HG02623 (cell line): ENCODE measurements around the gene AOC3.
A peak's percentile ranks its signal among the peaks of the same experiment; 100 is the strongest.

Source experiments
- ATAC-seq: cut with Tn5 transposase; IDR thresholded peaks from one replicate; pipeline ENCODE4 v1.9.1; 2021; ENCODE audit warnings: moderate library complexity; ENCODE audit not compliant: unreplicated experiment

The AOC3 gene, protein sequence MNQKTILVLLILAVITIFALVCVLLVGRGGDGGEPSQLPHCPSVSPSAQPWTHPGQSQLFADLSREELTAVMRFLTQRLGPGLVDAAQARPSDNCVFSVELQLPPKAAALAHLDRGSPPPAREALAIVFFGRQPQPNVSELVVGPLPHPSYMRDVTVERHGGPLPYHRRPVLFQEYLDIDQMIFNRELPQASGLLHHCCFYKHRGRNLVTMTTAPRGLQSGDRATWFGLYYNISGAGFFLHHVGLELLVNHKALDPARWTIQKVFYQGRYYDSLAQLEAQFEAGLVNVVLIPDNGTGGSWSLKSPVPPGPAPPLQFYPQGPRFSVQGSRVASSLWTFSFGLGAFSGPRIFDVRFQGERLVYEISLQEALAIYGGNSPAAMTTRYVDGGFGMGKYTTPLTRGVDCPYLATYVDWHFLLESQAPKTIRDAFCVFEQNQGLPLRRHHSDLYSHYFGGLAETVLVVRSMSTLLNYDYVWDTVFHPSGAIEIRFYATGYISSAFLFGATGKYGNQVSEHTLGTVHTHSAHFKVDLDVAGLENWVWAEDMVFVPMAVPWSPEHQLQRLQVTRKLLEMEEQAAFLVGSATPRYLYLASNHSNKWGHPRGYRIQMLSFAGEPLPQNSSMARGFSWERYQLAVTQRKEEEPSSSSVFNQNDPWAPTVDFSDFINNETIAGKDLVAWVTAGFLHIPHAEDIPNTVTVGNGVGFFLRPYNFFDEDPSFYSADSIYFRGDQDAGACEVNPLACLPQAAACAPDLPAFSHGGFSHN

DNA sequence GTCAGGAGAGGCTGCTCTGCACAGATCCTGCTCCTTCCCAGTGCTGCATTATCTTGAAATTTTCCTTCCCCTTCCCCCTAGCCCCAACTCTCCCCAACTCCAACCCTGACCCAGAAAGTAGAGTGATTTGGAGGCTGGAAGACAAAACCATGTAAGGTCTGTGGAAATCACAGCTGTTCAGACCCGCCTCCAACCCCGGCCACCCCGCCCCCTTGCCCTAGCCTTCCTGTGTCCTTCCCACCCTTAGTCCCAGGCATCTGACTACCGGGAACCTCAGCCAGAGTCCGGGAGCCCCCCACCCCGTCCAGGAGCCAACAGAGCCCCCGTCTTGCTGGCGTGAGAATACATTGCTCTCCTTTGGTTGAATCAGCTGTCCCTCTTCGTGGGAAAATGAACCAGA, at the start of gene AOC3:
TSS of gene AOC3 (plus strand) at position 246 of the 400 bp plus-strand sequence. CDS start at position 391, 145 bp downstream.
- ATAC-seq, result no peak

DNA sequence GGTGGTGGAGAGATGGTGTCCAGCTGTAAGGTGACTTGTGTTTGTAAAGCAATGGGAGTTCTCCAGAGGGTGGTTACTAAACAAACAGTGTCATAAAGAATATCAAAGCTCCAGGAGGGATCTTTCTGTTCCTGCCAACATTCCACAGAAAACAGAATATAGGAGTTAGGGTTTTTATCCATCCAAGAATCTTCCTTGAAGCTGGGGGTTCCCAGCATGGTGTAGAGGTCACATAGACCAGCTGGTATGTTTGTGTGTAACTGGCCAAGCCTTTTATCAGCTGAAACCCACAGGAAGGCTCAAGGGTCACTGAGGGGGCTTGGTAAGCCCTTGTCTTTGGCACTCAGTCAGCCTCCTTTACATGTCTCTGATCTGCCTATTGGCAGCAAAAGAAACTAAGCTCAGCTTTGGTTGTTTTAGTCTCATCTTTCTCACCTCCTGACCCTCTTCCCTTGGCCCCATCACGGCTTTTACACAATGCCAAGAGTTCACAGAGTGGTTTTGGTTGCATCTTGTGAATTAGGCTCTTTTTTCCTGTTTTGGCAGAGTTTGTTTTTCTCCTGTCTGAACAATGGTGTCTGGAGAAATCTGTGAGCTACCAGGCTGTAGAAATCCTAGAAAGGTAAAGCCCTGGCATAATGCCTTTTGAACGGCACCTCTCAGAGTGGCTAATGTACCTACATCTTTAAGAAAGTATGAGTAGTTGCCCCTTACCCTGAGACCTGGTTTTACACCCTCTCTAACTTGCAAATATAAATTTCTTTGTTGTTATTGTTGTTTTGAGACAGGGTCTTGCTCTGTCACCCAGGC, 47.7 kb upstream of the AOC3 start:
- ATAC-seq, result no peak

DNA sequence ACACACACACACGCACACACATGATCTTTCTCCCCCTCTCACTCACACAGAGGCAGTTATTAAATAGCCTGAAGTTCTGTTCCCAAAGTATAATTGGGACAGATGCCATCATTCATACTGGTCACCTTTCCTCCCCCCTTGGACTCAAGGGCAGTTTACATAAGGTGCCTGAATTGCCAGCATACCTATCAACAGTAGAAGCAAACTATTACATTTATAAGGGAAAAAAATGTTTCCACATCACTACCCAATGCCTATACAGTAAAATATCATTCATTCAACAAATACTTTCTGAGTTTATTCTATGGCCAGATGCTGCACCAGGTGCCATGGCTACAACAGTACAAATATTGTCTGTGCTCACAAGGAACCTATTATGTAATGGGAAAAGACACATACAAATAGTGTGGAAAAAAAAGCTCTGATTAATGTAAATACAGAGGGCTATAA, 46.1 kb upstream of the AOC3 start:
- no peak for ATAC-seq

DNA sequence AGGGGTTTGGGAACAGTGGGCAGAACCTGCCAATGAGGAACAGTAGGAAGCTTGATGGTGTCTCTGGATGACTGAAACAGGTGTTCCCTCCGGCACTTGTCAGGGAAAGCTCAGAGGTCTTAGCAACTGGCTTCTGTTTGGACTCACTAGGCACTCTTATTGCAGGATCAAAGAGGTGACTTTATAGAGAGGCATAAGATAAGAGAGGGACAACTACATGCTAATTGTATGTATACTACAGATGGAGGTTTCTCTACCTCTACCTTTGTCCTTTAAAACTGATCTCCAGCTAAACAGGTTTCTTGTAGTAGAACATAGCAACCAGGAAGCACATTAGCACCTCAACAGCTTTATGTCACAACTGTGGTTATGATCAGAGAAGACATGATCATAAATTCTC, 44.8 kb upstream of the AOC3 start:
- ATAC-seq, result no peak

DNA sequence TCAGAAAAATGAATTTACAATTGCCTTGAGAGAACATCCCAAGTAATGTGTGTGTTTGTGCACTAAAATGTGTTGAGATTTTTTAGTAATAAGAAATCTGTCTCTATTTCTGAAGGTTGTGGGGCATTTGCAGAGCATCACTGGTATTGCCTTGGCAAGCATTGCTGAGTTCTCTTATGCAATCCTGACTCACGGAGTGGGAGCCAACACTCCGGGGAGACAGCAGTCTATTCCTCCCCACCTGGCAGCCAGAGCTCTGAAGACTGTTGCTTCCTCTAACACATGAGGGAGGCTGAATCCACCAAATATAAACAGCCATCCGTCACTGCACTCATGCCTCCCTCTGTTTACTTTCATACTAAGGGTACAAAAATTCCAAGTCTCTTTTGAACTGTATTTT, 41.7 kb upstream of the AOC3 start:
- ATAC-seq, result no peak

DNA sequence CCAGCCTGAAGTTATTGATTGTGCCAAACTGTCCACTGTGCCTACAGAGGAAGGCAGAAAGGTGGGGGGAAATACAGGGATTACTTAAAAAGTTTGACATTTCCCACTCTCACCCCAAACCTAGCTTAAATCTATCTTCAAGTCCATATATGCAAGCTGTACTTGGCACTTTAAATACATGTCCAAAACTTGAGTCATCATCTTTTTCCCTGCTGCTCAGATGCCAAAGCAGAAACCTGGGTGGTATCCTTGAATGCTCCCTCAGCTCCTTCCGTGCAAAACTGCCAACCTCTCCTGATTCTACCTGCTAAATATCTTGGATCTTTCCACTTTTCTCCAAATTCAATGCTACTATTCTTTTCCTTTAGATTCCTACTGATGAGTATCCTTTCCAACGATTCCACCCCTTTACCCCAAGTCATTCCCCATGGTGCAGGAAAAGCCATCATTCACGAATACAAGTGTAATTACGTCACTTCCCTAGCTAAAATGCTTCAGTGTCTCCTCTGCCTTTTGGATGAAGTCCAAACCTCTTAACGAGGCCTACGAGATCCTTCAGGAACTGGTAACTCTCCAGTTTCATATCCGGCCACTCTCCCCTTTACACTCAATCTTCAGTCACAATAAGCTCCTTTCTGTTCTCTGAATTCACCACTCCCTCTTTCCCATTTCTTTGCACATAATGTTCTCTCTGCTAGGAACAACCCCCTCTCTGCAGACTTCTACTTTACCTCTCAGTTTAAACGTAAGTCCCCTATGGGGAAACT, 36.2 kb upstream of the AOC3 start:
- no peak for ATAC-seq

DNA sequence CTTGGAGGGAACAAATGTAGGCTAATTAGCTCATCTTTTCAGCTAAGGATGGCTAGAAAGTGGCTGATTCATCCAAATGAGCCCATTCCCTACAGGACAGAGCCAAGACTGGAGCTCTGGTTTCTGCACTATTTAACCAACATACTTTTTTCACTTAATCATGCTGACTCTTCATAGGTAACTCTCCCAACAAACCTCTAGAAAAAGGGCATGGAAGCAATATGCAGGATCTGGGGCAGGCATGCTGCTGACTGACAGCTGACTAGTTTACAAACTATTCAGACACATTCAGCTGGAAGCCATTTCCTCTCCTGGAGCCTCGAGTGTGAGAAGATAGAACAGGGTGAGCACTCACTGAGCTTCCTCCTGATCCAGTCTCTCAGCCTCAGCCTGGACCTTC, 33.1 kb upstream of the AOC3 start:
- ATAC-seq, result no peak

DNA sequence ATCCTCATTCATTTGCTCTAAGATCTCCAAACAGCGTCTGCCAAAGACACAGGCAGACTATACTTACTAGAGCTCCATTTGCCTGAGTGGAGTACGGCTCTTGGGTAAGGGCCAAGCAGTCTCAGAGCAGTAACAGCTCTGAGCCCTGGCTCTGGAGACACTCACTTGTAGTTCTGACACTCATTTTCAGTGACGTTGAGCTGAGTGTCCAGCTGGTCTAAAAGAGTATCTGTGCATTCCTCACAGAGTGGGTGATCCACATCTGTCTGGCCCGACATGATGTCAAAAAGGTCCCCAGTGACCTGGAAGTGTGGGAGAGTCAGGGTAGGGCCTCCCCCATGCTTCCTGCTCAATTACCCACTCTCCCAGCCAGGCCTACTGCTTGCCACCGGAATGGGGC, 32.6 kb upstream of the AOC3 start:
- no peak for ATAC-seq

DNA sequence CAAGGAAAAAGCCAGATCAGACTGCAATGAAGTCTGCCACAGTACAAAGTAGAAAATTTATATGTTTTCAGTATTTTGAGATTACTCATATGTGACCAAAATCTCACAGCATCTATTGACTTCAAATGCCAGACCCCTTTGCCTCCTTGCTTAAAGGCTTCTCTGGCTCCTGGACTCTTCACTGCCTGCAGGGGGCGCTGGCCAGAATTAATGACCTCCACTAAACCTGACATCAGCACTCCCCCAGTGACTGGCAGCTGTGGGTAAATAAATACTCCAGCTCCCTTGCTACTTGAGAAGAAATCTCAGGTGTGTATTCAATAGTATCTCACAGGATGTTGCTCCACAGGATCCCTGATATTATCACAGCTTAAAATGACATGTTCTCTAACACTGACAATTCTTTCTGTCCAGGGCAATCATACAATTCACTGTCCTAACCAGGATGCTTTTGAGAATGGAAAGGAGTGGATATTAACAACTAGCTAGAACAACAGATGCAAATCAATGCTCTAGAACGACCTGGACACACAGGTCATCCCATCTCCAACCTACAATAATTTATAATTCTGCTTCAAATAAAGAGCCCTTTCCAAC, 31.0 kb upstream of the AOC3 start:
- ATAC-seq, result no peak

DNA sequence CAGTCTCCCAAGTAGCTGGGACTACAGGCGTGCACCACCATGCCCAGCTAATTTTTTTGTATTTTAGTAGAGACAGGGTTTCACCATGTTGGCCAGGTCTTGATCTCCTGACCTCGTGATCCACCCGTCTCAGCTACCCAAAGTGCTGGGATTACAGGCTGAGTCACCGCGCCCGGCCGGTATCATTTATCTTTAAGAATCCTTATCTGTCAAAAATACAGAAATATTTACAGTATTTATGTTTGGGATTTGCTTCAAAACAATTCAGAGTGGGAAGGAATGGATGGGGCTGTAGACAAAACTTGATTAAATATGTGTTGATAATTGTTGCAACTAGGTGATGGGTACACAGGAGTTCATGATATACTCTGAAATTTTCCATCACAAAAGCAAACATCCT, 29.8 kb upstream of the AOC3 start:
- ATAC-seq, result no peak

DNA sequence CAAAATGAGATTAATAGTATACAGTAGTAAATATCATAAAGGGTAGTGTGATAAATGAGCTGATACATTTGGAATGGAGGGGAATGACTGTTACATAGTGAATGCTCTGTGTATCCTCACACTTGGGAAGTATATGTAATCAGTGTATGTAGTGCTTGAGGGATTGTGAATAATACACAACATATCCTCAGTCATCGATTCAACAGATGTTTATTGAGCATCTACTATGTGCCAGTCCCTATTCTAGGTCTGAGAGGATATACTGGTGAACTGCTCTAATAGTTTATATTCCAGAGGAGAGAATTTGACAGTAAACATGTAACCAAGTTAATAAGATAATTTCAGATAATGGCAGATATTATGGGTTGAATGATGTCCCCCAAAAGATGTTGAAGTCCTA, 23.5 kb upstream of the AOC3 start:
- ATAC-seq, result no peak

DNA sequence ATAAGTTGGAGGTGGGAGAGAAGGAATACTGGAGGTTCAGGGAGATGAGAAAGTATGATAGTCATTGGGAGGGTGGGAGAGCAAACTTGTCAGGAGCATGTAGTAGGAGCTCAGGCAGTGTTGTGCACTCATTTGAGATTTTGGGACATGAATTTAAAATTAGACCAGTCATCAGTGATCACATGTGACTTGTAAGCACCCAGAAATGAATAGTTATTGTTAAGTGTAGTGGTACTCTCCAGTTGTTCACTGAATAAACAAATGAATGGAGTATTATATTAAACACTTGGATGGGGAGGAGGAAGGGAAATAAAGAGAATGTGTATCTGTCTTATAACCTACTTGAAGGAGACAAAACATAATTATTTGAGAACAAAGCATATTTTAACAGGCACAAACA, 20.0 kb upstream of the AOC3 start:
- ATAC-seq, result no peak

DNA sequence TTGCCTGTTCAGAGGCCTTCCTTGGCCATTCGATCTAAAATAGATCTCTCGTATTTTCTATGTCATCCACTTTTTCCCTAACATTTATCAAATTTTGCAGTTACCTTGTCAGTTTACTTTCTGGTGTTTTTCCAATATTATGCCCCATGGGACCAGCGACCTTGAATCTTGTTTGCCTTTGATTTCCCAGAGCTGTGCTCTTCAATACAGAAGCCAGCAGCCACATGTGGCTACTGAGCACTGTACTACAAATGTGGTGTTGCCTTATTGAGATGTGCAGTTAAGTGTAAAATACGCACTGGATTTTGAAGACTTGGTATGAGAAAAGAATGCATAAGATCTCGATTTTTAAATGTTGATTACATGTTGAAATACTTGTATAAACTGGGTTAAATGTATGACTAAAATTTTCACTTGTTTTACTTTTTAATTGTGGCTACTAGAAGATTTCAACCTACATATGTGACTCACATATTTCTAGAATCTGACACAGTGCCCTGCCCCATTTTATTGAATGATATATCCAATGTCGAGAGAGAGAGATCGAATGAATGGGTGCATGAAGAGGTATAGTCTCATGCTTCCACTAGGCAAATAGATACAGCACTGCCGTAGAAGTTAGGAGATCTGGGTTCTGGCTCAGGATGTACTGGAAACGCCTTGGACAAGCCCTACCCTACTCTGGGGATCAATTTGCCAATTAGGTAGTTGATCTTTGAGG, 18.6 kb upstream of the AOC3 start:
- ATAC-seq, result no peak

DNA sequence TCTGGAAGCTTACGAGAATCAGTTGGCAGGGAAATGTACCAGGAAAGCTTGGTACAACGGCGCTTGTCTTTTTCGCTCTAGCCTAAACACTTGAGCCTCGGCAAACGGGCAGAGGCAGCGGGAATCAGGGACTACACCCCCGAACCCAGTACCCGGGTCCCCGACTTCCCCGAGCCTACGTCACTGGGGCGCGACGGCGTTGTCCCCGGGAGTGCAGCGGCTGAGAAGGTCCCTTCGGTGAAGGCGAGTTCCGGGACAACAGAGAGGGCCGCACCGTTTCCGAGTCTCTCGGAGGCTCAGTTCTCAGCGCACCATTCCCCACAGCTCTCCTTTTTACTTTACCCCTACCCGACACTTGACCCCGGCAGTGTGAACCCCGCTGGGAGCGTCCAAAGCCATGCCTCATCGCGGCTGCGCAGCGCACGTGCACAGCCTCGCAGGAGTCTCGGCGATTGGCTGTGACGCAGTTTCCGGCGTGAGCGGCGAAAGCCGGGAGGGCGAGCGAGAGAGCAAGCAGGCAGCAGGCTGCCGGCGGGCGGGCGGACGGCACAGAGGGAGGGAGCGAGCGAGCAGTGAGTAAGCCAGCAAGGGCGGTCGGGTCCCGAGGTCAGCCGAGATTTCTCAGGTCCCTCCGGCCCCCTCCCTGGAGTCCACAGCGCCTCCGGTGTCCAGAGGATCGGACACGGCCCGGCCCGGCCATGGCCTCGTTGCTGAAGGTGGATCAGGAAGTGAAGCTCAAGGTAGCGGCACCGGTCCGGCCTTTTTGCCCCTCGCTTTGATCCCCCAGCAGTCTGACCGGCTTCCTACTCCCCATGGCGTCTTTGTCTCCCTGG, 17.8 kb upstream of the AOC3 start, which contains the start of gene PSME3:
TSS of gene PSME3 (plus strand) at position 464 of the 833 bp plus-strand sequence. CDS start at position 699, 235 bp downstream.
- peak; percentile 80 for ATAC-seq

DNA sequence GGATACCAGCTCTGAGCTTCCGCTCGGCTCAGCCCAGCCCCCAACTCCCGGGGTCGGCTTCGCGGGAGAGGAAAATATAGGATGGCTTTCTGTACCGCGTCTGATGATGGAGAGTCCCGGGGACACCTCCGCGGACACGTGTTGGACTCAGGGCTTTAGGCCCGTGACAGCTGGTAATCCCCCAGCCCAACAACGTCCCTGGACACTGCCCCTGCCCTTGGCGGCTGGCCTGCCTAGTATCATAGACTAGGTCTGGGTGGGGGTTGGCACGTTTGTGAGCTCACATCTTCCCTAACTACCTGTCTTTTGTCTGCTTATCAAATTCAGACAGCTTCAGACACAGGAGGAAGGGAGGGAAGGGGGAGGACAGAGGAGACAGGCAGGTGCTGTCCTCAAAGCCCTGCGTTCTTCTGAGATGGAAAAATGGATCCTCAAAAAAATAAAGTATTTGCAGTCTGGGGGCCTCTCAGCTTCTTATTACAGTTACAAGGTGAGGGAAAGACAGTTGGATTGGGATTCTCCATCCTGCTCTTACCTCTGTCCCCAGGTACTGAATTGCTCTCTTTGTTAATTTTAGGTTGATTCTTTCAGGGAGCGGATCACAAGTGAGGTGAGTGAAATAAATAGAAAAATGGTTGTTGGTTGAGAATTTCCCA, 17.1 kb upstream of the AOC3 start:
- peak; percentile 8 for ATAC-seq

DNA sequence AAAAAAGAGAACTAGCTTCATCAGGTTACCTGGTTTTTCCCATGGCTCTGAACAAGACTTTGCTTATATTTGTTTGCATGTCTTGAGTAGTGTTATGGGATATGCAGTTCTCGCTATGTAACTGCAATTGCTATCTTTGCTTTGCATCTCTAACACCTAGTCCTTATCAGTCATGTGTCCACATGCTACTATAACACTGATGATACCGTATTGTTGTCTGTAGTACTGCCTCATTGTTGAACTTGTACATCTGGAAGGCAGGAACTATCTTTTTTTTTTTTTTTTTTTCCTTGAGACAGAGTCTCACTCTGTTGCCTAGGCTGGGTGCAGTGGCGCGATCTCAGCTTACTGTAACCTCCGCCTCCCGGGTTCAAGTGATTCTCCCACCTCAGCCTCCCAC, 15.3 kb upstream of the AOC3 start:
- ATAC-seq, result no peak

DNA sequence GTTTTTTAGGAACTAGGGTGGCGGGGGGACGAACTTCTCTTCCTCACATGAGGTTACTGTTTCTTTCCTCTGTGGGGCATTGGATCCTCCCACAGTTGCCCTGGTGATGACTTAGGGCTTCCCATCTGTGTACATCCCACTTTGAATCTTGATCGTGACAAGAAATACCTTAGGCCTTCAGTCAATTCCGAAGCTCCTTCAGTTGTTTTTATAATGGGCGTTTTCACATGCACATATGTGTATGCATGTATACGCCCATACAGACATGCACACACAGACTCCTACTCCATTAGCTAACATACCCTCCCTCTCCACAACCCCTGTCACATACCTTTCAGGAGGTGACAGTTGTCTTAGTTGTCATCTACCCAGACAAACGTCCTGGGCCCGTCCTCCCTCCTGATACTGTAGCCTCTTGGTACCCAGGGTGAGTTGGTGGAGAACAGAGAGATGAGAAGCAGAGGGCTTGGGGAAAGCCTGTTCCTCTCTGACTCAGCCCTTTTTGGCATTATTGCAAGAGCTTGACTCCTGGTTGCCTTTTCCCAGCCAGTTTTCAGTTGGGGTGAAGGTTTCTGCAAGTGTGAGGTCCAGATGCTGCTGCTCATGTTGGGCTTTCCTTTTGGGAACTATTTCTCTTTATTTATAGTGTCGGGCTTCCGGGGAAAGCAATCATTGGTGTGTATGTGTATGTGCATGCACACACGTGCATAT, 8.9 kb upstream of the AOC3 start:
- ATAC-seq, result no peak
